ENCODE results near the gene TP53I13. TPM values are rescaled to one million over a fixed set of nuclear protein-coding genes. Genes with fewer than 3 reads are reported as not detected.

TP53I13 gene
- total RNA-seq, 1 donor from 2014 or later: 31.7 TPM

DNA sequence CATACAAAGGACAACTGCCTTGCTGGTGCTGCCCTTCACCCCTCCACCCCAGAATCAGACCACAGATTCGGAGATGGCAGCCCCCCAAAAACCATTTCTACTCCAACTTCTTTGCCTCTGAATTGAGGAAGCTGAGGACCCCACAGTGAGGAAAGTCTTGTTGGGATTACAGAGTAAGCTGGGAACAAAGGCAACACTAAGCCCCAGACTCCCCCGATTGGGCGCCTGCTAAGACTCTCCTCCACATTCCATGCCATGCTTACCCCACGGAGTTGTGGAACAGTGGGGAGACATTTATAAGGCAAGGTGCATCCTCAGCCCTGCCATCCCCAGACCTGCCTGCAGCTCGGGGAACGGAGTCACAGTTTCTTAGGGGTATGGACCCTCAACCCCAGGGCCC is 19.1 kb downstream of the TP53I13 start:
- no peak for FAIRE-seq
- H3K4me1 ChIP-seq (ENCODE audit: insufficient read depth, low read length): peaks cover 67% of the 10 kb centered on the region
- Mint-ChIP-seq H3K27ac (ENCODE audit: unreplicated experiment) (no peak overlapping the region), H3K27me3 (ENCODE audit: low read depth, unreplicated experiment) (no peaks in the 10 kb centered on the region), H3K9me3 (ENCODE audit: unreplicated experiment) (no peaks in the 10 kb centered on the region), H3K36me3 (ENCODE audit: low read depth, unreplicated experiment) (no peaks in the 10 kb centered on the region), H3K4me1 (ENCODE audit: low read depth, unreplicated experiment) (peaks cover 21% of the 10 kb centered on the region), H3K4me3 (ENCODE audit: unreplicated experiment) (peak overlapping the region; percentile 93)
- peaks cover 63% of the 10 kb centered on the region for H4K20me1 ChIP-seq (ENCODE audit: insufficient read depth, low read length)
- peaks cover 64% of the 10 kb centered on the region for H3K79me2 ChIP-seq (ENCODE audit: insufficient read depth, low read length)
- no peak overlapping the region for H3K27ac ChIP-seq (ENCODE audit: low read depth, low read length)
- no peaks in the 10 kb centered on the region for H3K9me3 ChIP-seq (ENCODE audit: insufficient read depth, low read depth, low read length)
- no peak overlapping the region for H2AFZ ChIP-seq (ENCODE audit: low read depth, low read length)
- H3K4me2 ChIP-seq (ENCODE audit: low read length): peak overlapping the region; percentile 88
- no peak for DNase-seq (ENCODE audit: low read depth)
- peak overlapping the region; percentile 79 for H3K9ac ChIP-seq (ENCODE audit: low read length)
- H3K4me3 ChIP-seq (ENCODE audit: insufficient read depth, low read depth, low read length): peak overlapping the region; percentile 81
- H3K27me3 ChIP-seq (ENCODE audit: insufficient read depth, low read length): no peaks in the 10 kb centered on the region
- H3K36me3 ChIP-seq (ENCODE audit: insufficient read depth, low read length): no peaks in the 10 kb centered on the region
- TF ChIP-seq, protein P1, sequence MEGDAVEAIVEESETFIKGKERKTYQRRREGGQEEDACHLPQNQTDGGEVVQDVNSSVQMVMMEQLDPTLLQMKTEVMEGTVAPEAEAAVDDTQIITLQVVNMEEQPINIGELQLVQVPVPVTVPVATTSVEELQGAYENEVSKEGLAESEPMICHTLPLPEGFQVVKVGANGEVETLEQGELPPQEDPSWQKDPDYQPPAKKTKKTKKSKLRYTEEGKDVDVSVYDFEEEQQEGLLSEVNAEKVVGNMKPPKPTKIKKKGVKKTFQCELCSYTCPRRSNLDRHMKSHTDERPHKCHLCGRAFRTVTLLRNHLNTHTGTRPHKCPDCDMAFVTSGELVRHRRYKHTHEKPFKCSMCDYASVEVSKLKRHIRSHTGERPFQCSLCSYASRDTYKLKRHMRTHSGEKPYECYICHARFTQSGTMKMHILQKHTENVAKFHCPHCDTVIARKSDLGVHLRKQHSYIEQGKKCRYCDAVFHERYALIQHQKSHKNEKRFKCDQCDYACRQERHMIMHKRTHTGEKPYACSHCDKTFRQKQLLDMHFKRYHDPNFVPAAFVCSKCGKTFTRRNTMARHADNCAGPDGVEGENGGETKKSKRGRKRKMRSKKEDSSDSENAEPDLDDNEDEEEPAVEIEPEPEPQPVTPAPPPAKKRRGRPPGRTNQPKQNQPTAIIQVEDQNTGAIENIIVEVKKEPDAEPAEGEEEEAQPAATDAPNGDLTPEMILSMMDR (IDR thresholded peaks at IDR 0.05; ENCODE audit: insufficient read depth, low read depth, low read length): no peak
- TF ChIP-seq EZH2 (IDR thresholded peaks at IDR 0.05; ENCODE audit: insufficient read depth, low read length): no peak

DNA sequence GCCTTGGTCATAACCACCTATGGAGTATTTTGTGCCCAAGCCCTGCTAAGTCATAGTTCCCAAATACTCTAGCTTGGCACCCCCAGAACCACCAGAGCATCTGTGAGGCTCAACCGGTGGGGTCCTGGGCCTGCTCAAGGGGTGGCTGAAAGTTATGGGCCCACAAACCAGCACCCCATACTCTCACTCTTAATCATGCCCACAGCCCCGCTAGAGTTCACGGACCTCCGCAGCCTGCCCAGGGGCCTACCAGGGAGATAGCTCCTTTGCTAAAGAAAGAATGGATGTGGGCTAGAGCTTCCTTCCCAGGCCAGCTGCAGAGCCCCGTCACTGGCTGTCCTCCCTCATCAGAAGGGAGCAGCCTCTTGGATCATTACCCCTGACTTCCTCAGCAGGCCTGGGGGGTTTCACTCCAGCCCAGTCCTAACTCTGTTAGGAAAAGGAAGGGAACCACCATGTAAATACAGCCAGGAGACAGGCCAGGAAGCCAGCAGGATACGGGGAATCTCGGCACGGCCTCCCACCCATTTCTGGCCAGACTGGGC is 19.6 kb downstream of the TP53I13 start:
- FAIRE-seq: no peak
- no peaks in the 10 kb centered on the region for H3K36me3 ChIP-seq (ENCODE audit: insufficient read depth, low read length)
- no peaks in the 10 kb centered on the region for H3K9me3 ChIP-seq (ENCODE audit: insufficient read depth, low read depth, low read length)
- Mint-ChIP-seq H3K4me1 (ENCODE audit: low read depth, unreplicated experiment) (peaks cover 21% of the 10 kb centered on the region), H3K4me3 (ENCODE audit: unreplicated experiment) (peak overlapping the region; percentile 93), H3K9me3 (ENCODE audit: unreplicated experiment) (no peaks in the 10 kb centered on the region), H3K36me3 (ENCODE audit: low read depth, unreplicated experiment) (no peaks in the 10 kb centered on the region), H3K27ac (ENCODE audit: unreplicated experiment) (peak overlapping the region; percentile 87), H3K27me3 (ENCODE audit: low read depth, unreplicated experiment) (no peaks in the 10 kb centered on the region)
- H3K79me2 ChIP-seq (ENCODE audit: insufficient read depth, low read length): peaks cover 59% of the 10 kb centered on the region
- H3K4me2 ChIP-seq (ENCODE audit: low read length): peak overlapping the region; percentile 88
- no peak for DNase-seq (ENCODE audit: low read depth)
- peak overlapping the region; percentile 81 for H3K4me3 ChIP-seq (ENCODE audit: insufficient read depth, low read depth, low read length)
- TF ChIP-seq, protein P1 (IDR thresholded peaks at IDR 0.05; ENCODE audit: insufficient read depth, low read depth, low read length): no peak
- TF ChIP-seq EZH2 (IDR thresholded peaks at IDR 0.05; ENCODE audit: insufficient read depth, low read length): no peak
- H2AFZ ChIP-seq (ENCODE audit: low read depth, low read length): peak overlapping the region; percentile 67
- peaks cover 58% of the 10 kb centered on the region for H4K20me1 ChIP-seq (ENCODE audit: insufficient read depth, low read length)
- peaks cover 70% of the 10 kb centered on the region for H3K4me1 ChIP-seq (ENCODE audit: insufficient read depth, low read length)
- peak overlapping the region; percentile 25 for H3K27ac ChIP-seq (ENCODE audit: low read depth, low read length)
- no peaks in the 10 kb centered on the region for H3K27me3 ChIP-seq (ENCODE audit: insufficient read depth, low read length)
- H3K9ac ChIP-seq (ENCODE audit: low read length): peak overlapping the region; percentile 79

All from astrocyte (in vitro differentiated cells and primary cell).